GM21528 (cell line): ENCODE data around the gene HERC2.

Experiments used
- ATAC-seq: cut with Tn5 transposase; IDR thresholded peaks from one replicate; pipeline ENCODE4 v1.9.1; 2021; ENCODE audit warnings: mild to moderate bottlenecking, moderate library complexity; ENCODE audit not compliant: unreplicated experiment, low FRiP score

The HERC2 gene

DNA sequence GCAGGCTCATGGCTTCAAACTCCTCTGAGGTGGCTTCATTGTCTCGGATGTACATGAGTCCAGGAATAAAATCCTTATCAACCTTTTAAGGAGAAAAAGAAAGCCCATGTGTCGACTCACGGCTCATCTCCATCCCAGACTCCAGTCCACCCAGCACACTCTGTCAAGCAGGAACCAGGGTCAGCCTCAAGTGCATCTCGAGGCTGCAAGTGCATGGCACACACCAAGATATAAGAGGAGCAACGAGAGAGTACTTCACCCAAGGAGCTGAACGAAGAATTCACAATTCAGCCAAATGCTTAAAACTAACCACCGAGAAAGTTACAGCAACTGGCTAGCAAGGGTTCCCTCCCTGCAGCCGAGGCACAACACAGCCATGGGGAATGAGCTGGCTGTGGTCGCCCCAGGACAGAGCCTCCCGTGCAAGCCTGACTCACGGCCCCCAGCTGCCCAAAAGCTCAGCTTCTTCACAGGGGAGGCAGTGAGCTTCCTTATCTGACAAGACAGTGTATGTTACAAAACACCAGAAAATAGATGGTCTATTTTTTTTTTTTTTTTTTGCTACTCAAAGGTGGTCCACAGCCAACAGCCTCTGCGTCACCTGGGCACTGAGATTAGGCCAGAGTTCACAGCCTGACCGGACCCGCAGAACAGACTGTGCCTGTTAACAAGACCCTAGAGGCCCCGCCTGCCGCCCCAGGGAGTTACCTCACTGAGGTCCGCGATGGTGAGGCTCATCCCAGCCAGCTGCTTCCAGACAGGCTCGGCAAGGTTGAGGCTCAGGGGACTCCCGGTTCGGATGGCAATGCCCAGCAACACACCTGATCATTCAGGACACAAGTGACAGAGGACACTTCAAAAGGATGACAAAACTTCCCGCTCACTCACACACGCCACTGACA, 207.0 kb downstream of the HERC2 start:
- ATAC-seq, result no peak

DNA sequence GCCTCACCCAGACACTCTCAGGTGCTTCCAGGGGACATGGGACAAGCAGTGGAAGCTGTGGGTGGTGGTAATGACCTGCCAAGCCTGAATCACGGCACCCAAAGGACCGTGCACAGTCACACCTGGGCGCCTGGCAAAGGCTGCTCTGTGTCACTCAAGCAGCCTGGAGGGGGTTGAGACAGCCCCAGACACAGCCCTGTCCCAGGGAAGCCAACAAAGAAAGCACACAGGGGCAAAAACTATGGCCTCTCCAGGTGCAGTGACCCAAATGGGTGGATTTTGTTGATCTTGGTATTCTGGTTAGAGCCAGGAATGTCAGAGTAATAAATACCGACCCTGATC, 207.9 kb downstream of the HERC2 start:
- ATAC-seq, result no peak

DNA sequence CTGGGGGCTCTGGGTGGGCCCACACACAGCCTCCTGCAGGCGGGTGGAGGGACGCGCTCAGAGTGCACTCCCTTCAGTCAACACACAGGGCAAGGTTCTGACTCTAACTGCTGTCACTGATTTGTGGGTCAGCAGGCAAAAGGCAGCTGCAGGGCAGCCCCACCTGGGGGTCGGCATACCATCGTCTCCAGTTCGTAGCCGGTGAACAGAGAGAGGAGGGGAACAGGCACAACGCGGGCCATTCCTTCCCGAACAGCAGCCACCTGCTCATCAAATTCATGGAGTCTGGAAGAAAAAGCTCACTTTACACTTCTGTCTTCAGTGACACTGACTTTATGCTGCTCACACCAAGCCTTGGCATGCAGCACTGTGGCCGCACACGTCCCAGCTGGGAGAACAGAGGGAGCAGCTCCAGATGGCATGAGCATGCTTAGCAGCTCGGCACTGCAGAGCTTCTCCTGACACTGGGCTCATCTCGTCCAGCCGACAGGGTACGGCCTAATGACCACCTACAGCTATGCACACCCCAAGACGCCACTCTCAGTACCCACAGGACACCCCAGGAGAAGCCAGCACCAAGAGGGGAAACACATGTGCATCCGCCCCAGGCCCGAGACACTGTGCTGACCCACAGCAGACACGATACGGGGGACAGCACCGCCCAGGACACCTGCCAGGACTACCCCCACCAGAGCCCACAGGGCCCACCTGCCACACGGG, 208.4 kb downstream of the HERC2 start:
- no peak for ATAC-seq

DNA sequence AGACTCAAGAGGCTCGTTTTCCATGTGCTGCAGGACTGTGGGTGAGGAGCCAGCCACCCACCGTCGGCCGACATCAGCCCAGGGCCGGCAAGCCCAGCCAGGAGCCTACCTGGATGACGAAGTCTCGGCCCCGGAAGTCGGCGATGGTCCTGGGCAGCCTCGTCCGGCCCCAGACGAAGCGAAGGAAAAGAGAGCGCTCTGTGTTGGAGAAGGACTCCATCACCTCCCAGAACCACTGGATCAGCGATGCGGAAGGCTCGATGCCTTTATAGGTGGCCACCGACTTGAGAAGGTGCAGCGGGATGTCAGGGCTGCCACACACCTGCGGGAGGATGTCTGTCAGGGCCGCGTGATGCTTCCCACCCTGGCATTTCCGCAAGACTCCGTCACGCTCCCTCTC, 209.0 kb downstream of the HERC2 start:
- ATAC-seq, result no peak

DNA sequence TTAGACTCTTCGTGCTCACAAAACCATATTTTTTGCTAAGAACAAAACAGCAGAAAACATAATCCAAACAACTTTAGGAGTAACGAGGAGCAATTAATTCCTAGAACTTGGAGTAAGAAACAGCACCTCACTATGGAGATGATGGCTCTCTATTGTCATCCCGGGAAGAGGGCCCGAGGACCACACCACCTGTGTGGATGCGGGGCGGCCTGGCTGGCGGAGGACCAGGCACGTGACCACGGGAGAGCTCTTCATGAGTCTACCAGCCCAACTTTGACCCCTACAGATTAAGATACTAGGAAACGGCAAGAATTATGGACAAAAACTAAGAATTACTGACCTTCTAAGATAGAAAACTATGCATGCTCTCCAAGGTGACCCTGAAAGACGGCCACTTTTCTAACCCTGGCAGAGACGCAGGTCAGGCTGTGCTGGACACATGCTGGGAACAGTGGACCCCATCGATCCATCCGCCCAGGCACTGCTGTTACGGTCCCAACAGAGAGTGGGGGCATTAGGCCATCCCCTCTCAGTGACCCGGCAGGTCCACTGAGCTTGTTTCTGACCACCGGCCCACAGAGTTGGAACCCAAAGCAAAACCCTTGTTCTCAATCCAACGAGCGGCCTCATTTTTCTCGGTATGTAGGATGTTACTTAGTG, 209.7 kb downstream of the HERC2 start:
- ATAC-seq, result no peak

DNA sequence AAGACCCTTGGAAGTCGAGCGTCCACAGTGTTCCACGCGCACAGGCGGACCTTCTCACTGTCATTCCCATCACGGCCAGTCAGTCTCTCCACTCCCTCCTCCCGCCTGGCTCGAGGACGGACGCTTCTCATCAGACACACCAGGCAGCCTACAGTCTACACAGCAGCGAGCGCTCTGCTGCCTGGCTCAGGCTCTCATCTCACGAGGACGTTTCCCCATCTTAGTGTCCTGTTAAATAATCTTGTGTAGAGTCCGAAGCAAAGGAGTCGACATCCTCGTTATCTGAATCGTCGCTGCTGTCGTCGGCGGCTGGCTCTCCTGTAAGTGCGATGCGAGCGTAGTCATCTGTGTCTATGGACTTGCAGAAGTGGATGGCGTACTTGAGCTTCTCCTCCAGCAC, 210.4 kb downstream of the HERC2 start:
- ATAC-seq, result no peak

DNA sequence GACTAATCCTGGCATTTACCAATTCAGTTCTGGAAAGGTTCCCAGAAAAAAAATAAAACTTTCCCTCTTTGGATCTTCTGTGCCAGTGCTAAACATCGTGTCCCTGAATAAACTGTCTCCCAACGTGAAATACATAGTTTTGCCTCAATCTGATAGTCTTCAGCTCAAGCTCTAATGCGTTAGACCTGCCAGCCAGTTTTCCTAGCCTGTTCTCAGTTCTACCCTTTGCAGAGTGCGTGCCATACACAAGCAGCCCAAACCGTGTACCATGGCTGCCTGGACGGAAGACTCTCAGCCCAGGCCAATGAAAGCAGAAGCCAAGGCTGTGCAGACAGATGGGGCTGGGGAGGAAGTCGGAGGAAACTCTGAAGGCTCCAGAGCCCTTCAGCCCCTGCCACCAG, 211.5 kb downstream of the HERC2 start:
- ATAC-seq, result no peak

DNA sequence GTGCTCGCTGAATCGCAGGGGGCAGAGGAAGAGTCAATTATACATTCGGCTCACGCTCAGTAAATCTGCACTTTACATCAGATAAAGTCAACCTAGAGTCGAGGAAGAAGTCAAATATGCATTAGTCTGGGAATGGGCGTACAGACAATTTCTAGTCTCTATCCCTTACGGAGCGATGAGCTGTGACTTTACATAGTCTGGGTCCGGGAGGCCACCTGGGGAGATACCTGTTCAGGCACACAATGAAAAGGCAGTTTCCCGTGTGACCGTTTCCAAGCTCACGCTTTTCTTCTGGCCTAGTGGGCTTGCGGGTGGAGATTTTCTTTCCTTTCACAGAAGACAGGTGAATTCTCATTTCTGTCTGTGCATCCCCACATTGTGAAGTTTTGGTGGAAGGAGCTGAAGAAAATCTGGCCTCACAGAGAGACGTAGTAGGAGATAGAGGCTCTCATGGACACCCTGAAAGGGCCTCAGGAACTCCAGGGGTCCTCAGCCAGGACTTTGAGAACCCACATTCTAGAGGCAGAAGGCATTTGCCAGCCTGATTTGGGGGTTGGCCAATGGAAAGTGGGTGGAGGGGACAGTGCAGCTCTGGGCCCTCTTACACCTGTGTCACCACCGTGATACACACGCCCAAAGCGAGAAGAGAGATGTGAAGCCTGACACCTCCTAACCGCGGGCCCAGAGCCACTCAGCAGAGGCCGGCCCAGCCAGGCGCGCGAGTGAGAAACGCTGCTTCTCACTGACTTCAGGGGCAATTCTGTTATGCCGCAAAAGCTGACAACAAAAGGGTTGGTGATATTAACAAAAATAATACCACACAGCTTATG, 212.1 kb downstream of the HERC2 start:
- ATAC-seq, result no peak

DNA sequence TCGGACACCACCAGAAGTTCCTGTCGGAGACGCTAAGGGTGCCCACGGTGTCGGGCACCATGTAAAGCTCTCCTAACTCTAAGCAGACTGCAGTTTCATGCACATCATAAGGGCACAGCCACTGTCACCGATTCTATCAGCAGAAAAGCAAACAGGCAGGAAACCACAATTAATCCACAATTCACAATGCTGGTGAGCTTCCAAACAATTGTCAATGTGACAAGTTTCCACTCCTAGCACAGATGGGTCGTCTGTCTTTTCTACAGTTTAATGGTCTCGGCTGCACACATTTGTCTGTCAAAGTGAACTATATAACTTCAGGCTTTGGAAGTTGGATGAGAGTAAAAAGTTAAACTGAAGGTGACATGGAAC, 214.1 kb downstream of the HERC2 start:
- ATAC-seq, result no peak

DNA sequence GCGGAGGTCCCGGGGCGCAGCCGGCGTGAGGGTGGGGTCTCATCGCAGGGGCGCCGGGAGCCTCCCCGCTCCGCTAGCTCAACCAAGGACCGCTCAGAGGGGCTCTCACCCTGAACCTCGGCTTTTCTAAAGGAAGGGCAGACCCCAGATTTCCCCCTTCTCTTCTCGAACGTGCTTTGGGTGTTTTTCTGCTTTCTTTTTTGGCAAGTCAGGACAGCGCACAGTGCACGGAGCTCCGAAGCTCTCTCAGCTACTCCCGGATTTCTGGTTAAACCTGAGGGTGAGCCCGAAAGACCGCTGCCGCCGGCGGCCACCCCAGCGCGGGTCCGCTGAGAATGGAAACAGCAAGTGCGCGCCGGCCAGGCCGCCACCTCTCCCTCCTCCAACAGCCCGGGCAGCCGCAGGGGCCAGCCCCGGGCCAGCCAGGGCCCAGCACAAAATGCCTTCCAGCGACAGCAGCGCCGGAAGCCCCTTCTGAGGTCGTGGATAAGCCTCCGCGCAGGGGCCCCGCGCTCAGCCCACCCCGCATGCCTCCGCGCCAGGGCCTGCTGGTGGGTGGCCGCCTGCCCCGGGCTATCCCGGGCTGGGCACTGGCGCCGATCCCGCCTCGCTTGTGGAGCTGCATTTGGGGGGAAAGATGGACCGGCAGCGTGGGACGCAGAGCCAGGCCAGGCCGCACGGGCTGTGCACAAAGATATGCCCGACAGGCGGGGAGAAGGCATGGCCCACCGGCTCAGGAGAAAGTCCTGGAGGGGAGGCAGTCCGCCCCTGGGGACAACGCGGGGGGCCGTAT, 214.7 kb downstream of the HERC2 start:
- ATAC-seq, result no peak

DNA sequence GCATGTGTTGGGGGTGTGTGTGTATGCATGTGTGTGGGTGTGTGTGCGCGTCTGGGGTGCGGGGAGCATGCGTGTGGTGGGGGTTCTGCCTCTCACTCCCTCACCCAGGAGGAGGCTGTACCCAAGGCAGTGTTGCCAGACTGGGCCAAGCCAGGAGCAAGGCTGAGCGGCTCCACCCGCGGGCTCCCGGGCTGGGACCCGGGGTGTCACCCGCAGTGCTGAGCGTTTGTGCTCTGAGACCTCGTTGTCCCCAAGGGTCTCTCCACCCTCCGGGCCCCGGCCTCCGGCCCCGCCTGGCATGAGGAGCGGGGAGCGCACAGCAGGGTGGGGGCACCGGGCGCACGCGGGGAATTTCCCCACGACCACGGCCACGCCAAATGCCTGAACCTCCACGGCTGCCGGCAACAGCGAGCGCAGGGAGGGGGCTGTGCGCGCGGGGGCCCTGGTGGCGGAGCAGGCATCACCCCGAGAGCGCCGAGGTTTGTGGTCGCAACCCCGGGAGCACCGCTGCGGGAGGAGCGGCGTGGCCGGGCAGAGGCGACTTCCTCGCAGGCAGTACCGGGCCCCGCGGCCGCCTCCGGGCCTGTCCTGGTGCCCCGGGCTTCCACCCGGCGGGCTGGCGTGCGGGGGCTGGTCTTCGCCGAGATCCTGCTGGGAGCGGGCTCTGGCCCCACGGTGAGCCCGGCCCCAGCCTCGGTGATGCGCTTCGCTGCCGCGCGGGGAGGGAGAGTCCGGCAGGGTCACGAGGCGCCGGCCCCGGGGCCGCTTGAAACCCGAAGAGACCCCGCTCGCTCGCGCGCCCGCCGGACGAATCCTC, 215.5 kb downstream of the HERC2 start:
- ATAC-seq, result no peak

DNA sequence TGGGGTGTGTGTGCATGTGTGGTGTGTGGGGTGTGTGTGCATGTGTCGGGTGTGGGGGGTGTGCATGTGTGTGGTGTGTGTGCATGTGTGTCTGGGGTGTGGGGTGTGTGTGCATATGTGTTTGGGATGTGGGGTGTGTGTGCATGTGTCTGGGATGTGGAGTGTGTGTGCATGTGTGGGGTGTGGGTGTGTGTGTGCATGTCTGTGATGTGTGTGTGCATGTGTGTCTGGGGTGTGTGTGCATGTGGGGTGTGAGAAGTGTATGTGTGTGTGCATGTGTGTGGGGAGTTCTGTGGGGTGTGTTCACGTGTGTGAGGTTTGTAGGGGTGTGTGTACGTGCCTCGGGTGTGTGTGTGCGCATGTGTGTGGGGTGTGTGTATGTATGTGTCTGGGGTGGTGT, 216.2 kb downstream of the HERC2 start:
- ATAC-seq, result no peak

DNA sequence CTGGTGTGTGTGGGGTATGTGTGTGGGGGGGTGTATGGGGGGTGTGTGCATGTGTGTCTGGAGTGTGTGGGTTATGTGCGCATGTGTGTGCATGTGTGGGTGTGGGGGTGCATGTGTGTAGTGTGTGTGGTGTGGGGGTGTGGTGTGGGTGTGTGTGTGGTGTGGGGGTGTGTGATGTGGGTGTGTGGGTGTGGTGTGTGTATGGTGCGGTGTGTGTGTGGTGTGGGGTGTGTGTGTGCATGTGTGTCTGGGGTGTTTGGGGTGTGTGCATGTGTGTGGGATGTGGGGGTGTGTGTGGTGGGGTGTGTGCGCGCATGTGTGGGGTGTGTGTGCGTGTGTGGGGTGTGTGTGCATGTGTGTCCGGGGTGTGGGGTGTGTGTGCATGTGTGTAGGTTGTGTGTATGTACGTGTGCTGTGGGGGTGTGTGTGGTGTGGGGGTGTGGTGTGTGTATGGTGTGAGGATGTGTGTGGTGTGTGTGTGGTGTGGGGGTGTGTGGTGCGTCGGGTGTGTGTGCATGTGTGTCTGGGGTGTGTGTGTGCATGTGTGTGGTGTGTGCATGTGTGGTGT, 216.7 kb downstream of the HERC2 start:
- no peak for ATAC-seq

DNA sequence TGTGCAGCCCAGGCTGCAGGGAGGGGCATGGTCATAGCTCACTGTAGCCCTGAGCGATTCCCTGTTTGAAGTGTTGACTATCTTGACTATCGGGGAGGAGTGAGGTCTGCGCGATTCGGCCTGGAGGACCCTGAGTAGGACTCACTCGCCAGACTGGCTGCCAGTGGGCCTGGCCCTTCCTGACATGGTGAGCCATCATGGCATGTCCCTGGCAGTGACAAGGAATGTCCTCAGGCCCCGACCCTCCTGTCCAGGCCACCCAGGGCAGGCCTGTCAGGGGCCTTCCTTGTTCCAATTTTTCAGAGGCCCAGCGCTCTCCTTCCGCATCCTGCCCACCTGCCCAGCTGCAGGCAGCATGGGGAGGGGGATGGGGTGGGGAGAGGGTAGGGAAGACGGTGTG, 217.7 kb downstream of the HERC2 start:
- no peak for ATAC-seq

DNA sequence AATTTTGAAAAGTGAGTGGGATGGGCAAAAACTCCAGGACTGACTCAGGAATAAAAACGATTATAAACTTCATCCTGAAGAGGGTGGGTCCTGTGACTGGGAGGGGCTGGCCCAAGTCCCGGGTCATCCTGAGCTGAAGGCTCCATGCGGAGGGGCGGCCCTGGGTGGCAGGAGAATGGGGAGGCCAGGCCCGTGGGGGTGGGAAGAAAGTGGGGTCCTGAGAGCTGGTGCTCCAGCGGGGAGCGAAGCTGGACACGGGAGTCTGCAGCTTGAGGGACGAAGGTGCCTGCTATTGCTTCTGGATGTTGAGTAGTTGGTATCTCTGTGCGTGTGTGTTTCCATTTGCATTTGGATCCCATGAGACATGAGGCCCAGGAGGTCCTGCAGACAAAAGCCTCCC, 218.1 kb downstream of the HERC2 start:
- ATAC-seq, result no peak

DNA sequence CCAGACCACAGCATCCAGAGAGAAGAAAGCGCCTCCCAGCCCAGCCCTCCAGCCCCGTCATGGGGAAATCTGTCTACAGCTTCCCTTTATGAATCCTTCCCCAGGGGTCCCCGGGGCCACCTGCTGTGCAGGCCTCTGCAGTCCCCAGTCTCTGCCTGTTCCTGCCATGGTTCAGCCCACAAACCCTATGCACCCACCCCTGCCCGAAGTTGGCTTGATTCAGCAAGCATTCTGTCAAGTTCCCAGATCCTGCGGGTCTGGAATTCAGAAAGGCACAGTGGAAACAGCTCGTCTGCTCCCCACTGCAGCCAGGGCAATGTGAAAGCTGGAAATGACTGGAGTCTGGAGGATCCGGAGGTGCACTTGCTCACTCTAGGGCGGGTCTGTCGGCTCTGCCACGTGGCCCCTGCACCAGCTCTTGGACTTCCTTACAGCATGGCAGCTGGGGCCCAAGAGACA, 220.0 kb downstream of the HERC2 start:
- no peak for ATAC-seq

DNA sequence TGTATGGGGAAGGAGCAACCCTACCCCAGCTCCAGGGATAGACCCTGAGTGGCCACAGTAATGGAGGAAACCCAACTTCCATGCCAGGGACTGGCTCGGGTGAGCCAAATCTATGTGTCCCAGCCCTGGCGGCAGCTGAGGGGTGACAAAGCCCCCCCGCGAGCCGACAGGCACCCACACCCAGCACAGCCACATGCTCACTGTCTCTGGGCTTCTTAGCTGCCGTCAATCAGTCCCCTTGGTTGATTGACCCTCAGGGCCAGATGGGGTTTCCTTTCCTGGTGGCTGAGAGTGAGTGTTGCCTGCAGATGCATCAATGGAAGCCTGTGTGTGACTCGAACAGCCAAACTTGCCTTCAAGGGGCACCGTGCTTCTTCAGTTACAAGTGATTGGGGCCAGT, 220.8 kb downstream of the HERC2 start:
- ATAC-seq, result no peak

DNA sequence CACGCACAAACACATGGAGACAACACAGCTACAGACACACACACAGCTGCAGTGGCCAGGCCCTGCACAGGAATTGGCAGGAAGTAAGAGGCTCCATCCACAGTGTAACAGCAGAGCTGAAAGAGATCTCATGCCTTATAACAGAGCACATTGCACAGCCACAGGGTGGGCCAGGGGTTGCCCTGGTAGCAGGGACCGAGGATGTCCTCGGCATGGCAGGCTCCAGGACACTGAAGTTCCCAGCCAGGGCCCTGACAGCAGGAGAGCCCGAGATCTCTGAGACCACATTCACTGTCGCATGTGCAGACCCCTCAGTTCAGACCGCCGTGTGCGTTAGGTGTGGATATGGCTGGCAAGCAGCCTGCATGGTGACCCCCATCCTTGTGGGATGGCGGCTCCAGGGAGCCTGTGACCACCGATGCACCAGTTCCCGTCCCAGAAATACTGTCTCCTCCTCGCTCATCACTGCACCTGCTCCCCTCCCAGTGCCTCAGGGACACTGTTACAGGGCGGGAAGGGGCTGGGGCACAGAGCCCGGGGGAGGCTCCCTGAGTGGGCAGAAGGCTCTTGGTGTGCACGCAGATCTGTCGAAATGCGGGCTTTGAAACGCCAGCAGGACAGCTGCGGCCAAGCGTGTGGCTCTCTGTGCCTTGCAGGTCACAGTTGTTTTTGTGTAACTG, 221.3 kb downstream of the HERC2 start:
- no peak for ATAC-seq
